GM23248 (cell line): ENCODE results near the gene DKK3. TPM values are rescaled to one million over a fixed set of nuclear protein-coding genes. Genes with fewer than 3 reads are reported as not detected.

Source experiments
- DNase-seq: peaks from one replicate; pipeline ENCODE4 v3.0.0-alpha.2; 2015
- H2AFZ ChIP-seq: fragments of 200-600 bp; sonication (generic); 2 replicates; pipeline ENCODE4 v1.6.1; 2016; ENCODE audit warnings: antibody characterized with exemption
- H3F3A ChIP-seq: fragments of 200-600 bp; sonication (generic); 2 replicates; pipeline ENCODE4 v1.6.1; 2016; ENCODE audit warnings: mild to moderate bottlenecking, antibody characterized with exemption, mixed run types; ENCODE audit not compliant: insufficient read depth
- H3K27ac ChIP-seq: fragments of 200-600 bp; sonication (generic); 2 replicates; pipeline ENCODE4 v1.5.1; 2016; ENCODE audit warnings: mild to moderate bottlenecking
- H3K27me3 ChIP-seq: fragments of 200-600 bp; sonication (generic); replicated peaks from 2 replicates; pipeline ENCODE4 v1.6.1; 2016; ENCODE audit warnings: mild to moderate bottlenecking; ENCODE audit not compliant: insufficient read depth
- H3K36me3 ChIP-seq: fragments of 200-600 bp; sonication (generic); 2 replicates; pipeline ENCODE4 v1.6.1; 2016; ENCODE audit warnings: low read depth, mild to moderate bottlenecking
- H3K4me1 ChIP-seq: fragments of 200-600 bp; sonication (generic); 2 replicates; pipeline ENCODE4 v1.6.1; 2016; ENCODE audit warnings: mild to moderate bottlenecking; ENCODE audit not compliant: insufficient read depth
- H3K4me2 ChIP-seq: fragments of 200-600 bp; sonication (generic); one replicate; pipeline ENCODE4 v1.6.1; 2016; ENCODE audit warnings: mild to moderate bottlenecking; ENCODE audit not compliant: unreplicated experiment
- H3K4me3 ChIP-seq: fragments of 200-600 bp; sonication (generic); 2 replicates; pipeline ENCODE4 v1.5.1; 2016; ENCODE audit warnings: mild to moderate bottlenecking
- H3K79me2 ChIP-seq: fragments of 200-600 bp; sonication (generic); 2 replicates; pipeline ENCODE4 v1.6.1; 2016; ENCODE audit warnings: mild to moderate bottlenecking; ENCODE audit not compliant: insufficient read depth
- H3K9ac ChIP-seq: fragments of 200-600 bp; sonication (generic); 2 replicates; pipeline ENCODE4 v1.6.1; 2016; ENCODE audit warnings: mild to moderate bottlenecking
- H3K9me2 ChIP-seq: fragments of 200-600 bp; sonication (generic); 2 replicates; pipeline ENCODE4 v1.6.1; 2016; ENCODE audit warnings: mixed run types, mild to moderate bottlenecking, moderate library complexity; ENCODE audit not compliant: insufficient read depth
- H3K9me3 ChIP-seq: fragments of 200-600 bp; sonication (generic); one replicate; pipeline ENCODE4 v1.6.1; 2017; ENCODE audit warnings: low read depth
- H4K20me1 ChIP-seq: fragments of 200-600 bp; sonication (generic); 2 replicates; pipeline ENCODE4 v1.6.0; 2016; ENCODE audit not compliant: insufficient read depth
- EZH2 ChIP-seq: fragments of 200-600 bp; sonication (generic); IDR thresholded peaks from 2 replicates; pipeline ENCODE4 v1.6.1; 2018; ENCODE audit warnings: antibody characterized with exemption, mild to moderate bottlenecking; ENCODE audit not compliant: insufficient read depth, poor library complexity, severe bottlenecking
- EZH2phosphoT487 ChIP-seq: fragments of 200-600 bp; sonication (generic); IDR thresholded peaks from 2 replicates; pipeline ENCODE4 v1.6.1; 2018; ENCODE audit warnings: antibody characterized with exemption, moderate library complexity, mild to moderate bottlenecking, low read depth; ENCODE audit not compliant: insufficient read depth
- WGBS, 2 experiments: methylation state at CpG; one replicate each; pipeline ENCODE4 v1.1.6; 2015 to 2017; ENCODE audit warnings: low lambda C conversion rate in 2 of 2, low coverage in 1 of 2; ENCODE audit errors: missing lambda C conversion rate in 2 of 2; 5-methylcytosine and 5-hydroxymethylcytosine counted together
- in situ Hi-C: fragments of 300-500 bp; cut with MboI; formaldehyde crosslinking; loops from 2 replicates; pipeline ENCODE4 v1.15.0; 2020
- polyA plus RNA-seq: library from polyadenylated mRNA; unstranded; fragments of >200 nt; fragmentation: Nextera tagmentation; extraction: Ambion mirVana; gene quantifications from 2 replicates; pipeline ENCODE4 v1.2.1, GENCODE V29; 2016
- total RNA-seq: library from RNA; depleted of rRNA; stranded (reverse); fragments of >200 nt; shearing (Covaris generic); gene quantifications from 2 replicates; pipeline ENCODE4 v1.2.3, GENCODE V29; 2014

Gene DKK3
- total and polyA plus RNA-seq, 2 experiments from 2014 or later, result 225 to 237 TPM

GRCh38 chr11:12020546-12020945 lies 12.1 kb upstream of the DKK3 start:
- Histone ChIP-seq H3K36me3 (no peaks in the 10 kb centered on the region), H4K20me1 (no peaks in the 10 kb centered on the region), H3K9me3 (no peaks in the 10 kb centered on the region), H3K4me3 (no peak overlapping the region), H3F3A (peaks cover 22% of the 10 kb centered on the region), H3K4me1 (peaks cover 16% of the 10 kb centered on the region), H3K27ac (no peak overlapping the region), H3K27me3 (no peaks in the 10 kb centered on the region), H3K9ac (no peak overlapping the region), H3K9me2 (no peaks in the 10 kb centered on the region), H2AFZ (no peak overlapping the region), H3K79me2 (no peaks in the 10 kb centered on the region), H3K4me2 (no peak overlapping the region)
- in situ Hi-C loops, result no loop called here
- DNase-seq, result no peak
- TF ChIP-seq EZH2 (no peak), EZH2phosphoT487 (no peak)
- 53 to 67% methylated on average over 2 of the region's 2 CpGs for WGBS, 2 experiments

- no peaks in the 10 kb centered on the region for H3K9me2 ChIP-seq
- TF ChIP-seq EZH2, result no peak
- TF ChIP-seq EZH2phosphoT487, result no peak
- peaks cover 16% of the 10 kb centered on the region for H3K4me1 ChIP-seq
- 55 to 57% methylated on average over 3 of the region's 3 CpGs for WGBS, 2 experiments
- no peaks in the 10 kb centered on the region for H3K9me3 ChIP-seq
- no peak overlapping the region for H3K4me2 ChIP-seq
- in situ Hi-C loops, result no loop called here
- peaks cover 22% of the 10 kb centered on the region for H3F3A ChIP-seq
- H3K27me3 ChIP-seq, result no peaks in the 10 kb centered on the region
- no peaks in the 10 kb centered on the region for H4K20me1 ChIP-seq
- H3K9ac ChIP-seq, result no peak overlapping the region
- no peak overlapping the region for H2AFZ ChIP-seq
- no peak for DNase-seq
- H3K27ac ChIP-seq, result no peak overlapping the region
- H3K4me3 ChIP-seq, result no peak overlapping the region
- H3K36me3 ChIP-seq, result no peaks in the 10 kb centered on the region
- no peaks in the 10 kb centered on the region for H3K79me2 ChIP-seq
Measured at GRCh38 chr11:12019866-12020416, 11.5 kb upstream of the DKK3 start.

GRCh38 chr11:12019337-12019736 lies 10.9 kb upstream of the DKK3 start:
- no peaks in the 10 kb centered on the region for H3K9me2 ChIP-seq
- H3K36me3 ChIP-seq, result no peaks in the 10 kb centered on the region
- peaks cover 22% of the 10 kb centered on the region for H3F3A ChIP-seq
- H3K4me1 ChIP-seq, result peaks cover 16% of the 10 kb centered on the region
- no peak overlapping the region for H3K27ac ChIP-seq
- TF ChIP-seq EZH2 (no peak), EZH2phosphoT487 (no peak)
- 49 to 54% methylated on average over 9 of the region's 9 CpGs for WGBS, 2 experiments
- H2AFZ ChIP-seq, result no peak overlapping the region
- no peaks in the 10 kb centered on the region for H4K20me1 ChIP-seq
- H3K4me2 ChIP-seq, result no peak overlapping the region
- no peak overlapping the region for H3K4me3 ChIP-seq
- in situ Hi-C loops, result no loop called here
- no peaks in the 10 kb centered on the region for H3K9me3 ChIP-seq
- no peaks in the 10 kb centered on the region for H3K79me2 ChIP-seq
- DNase-seq, result peak; percentile 61
- H3K9ac ChIP-seq, result no peak overlapping the region; the same call in 1 of the 2 replicates
- H3K27me3 ChIP-seq, result no peaks in the 10 kb centered on the region

- TF ChIP-seq EZH2phosphoT487 (no peak), EZH2 (no peak)
- Histone ChIP-seq H3K27ac (peak overlapping the region; percentile 60), H3K4me2 (peak overlapping the region; percentile 53), H4K20me1 (no peaks in the 10 kb centered on the region), H3K4me1 (peaks cover 16% of the 10 kb centered on the region), H2AFZ (no peak overlapping the region), H3K27me3 (no peaks in the 10 kb centered on the region), H3K36me3 (no peaks in the 10 kb centered on the region), H3K9me2 (no peaks in the 10 kb centered on the region), H3K9me3 (no peaks in the 10 kb centered on the region), H3K79me2 (no peaks in the 10 kb centered on the region), H3K9ac (no peak overlapping the region), H3F3A (peaks cover 22% of the 10 kb centered on the region), H3K4me3 (no peak overlapping the region)
- in situ Hi-C loops, result no loop called here
- WGBS, 2 experiments, result 87 to 91% methylated on average over 3 of the region's 3 CpGs
- peak; percentile 45 for DNase-seq
Measured at GRCh38 chr11:12017865-12018453, 9.5 kb upstream of the DKK3 start.
